Measurements from ENCODE around the gene LAIR2.
"Not testable (repeated sequence)": the region's sequence is repeated elsewhere in the genome, so short reads cannot be mapped to it uniquely, and the experiment has no call there.

The LAIR2 gene

GRCh38 chr19:54507824-54508223, 5.2 kb downstream of the LAIR2 start:
- no peak overlapping the region for H3K27ac ChIP-seq
- TF ChIP-seq ZFX (IDR thresholded peaks at IDR 0.05; ENCODE audit: borderline replicate concordance) (no peak), CTCF (IDR thresholded peaks at IDR 0.05) (no peak)

- H3K27ac ChIP-seq: not testable (repeated sequence)
Observed at GRCh38 chr19:54508487-54508886, 5.9 kb downstream of the LAIR2 start.

- peak; percentile 20; the same call in 1 of the 2 replicates for TF ChIP-seq CTCF (IDR thresholded peaks at IDR 0.05)
- not testable (repeated sequence) for H3K27ac ChIP-seq
Observed at GRCh38 chr19:54509200-54509940, 6.7 kb downstream of the LAIR2 start.

GRCh38 chr19:54515156-54515555, 12.5 kb downstream of the LAIR2 start:
- no peak overlapping the region for H3K27ac ChIP-seq
- TF ChIP-seq CTCF (IDR thresholded peaks at IDR 0.05) (no peak), ZFX (IDR thresholded peaks at IDR 0.05; ENCODE audit: borderline replicate concordance) (no peak)

- no peak for TF ChIP-seq ZFX (IDR thresholded peaks at IDR 0.05; ENCODE audit: borderline replicate concordance)
- TF ChIP-seq CTCF (IDR thresholded peaks at IDR 0.05): no peak
- H3K27ac ChIP-seq: no peak overlapping the region
Observed at GRCh38 chr19:54517483-54517882, 14.9 kb downstream of the LAIR2 start.

GRCh38 chr19:54518844-54519243, 16.2 kb downstream of the LAIR2 start:
- TF ChIP-seq ZFX (IDR thresholded peaks at IDR 0.05; ENCODE audit: borderline replicate concordance) (no peak), CTCF (IDR thresholded peaks at IDR 0.05) (no peak)
- H3K27ac ChIP-seq: no peak overlapping the region

- H3K27ac ChIP-seq: no peak overlapping the region
- TF ChIP-seq CTCF (IDR thresholded peaks at IDR 0.05) (no peak), ZFX (IDR thresholded peaks at IDR 0.05; ENCODE audit: borderline replicate concordance) (no peak)
Observed at GRCh38 chr19:54521022-54521859, 18.6 kb downstream of the LAIR2 start.

All from 22Rv1 (cell line).